ENCODE results near the gene CARS1. TPM values are rescaled to one million over a fixed set of nuclear protein-coding genes. Genes with fewer than 3 reads are reported as not detected.
"Not testable (repeated sequence)": the region's sequence is repeated elsewhere in the genome, so short reads cannot be mapped to it uniquely, and the experiment has no call there.

Gene CARS1
- total and polyA plus RNA-seq, 9 of the 15 experiments (the other 6 are each of a cell fraction or from before 2014, with no cell fraction given): 14.4 to 106 (median 73.6) TPM

- H3K27me3 ChIP-seq (ENCODE audit: control insufficient read depth in 2 of 2, insufficient read depth in 2 of 2, low read length in 2 of 2); BruUV-seq (replicated peaks); in situ Hi-C loops (cut with MboI); FAIRE-seq; POLR2A ChIA-PET; H3K4me1 ChIP-seq (replicated peaks in 1 of 2; ENCODE audit: control insufficient read depth in 2 of 2, insufficient read depth in 2 of 2, low read length in 2 of 2); H4K20me1 ChIP-seq (replicated peaks; ENCODE audit: control insufficient read depth, insufficient read depth, low read length); intact Hi-C loops (cut with micrococcal nuclease); ATAC-seq; H3K4me3 ChIP-seq; H2AFZ ChIP-seq (ENCODE audit: low read depth, low read length); H3K27ac ChIP-seq (ENCODE audit: extremely low read depth, low read depth, low read length); H3K9ac ChIP-seq (ENCODE audit: insufficient read depth in 1 of 2, low read depth in 2 of 2, low read length in 2 of 2); H3K9me3 ChIP-seq (replicated peaks; ENCODE audit: control insufficient read depth, insufficient read depth, low read depth, low read length); DNase-seq (ENCODE audit: extremely low read depth in 1 of 4, low spot score in 3 of 4); H3K9me1 ChIP-seq (ENCODE audit: control insufficient read depth, insufficient read depth, low read length); H3K79me2 ChIP-seq (ENCODE audit: control insufficient read depth, insufficient read depth, low read length); H3K4me2 ChIP-seq (ENCODE audit: insufficient read depth, low read length); H3K36me3 ChIP-seq (ENCODE audit: control insufficient read depth, insufficient read depth, low read length): not testable (repeated sequence)
- WGBS (ENCODE audit: insufficient coverage, low coverage, missing lambda C conversion rate): 49% methylated on average over 5 of the region's 6 CpGs
- CTCF ChIA-PET (ENCODE audit: low intra/inter-chr PET ratio): interaction anchor here (0.7 kb wide), 1 partner anchor 46 kb away, joined by 3 read pairs; no protein-coding TSS in a partner anchor
- TF ChIP-seq TRIM24 (IDR thresholded peaks at IDR 0.05) (peak; percentile 8 to 18; a peak in 1 of 4 replicates), ZFP36 (IDR thresholded peaks at IDR 0.05; ENCODE audit: low read depth, low read length, partially characterized antibody) (peak; percentile 87), TRIM28 (IDR thresholded peaks at IDR 0.05) (peak; percentile 77; the same call in 1 of the 2 replicates)
Observed at GRCh38 chr11:3064709-3065108, 7.5 kb upstream of the CARS1 start.

- CTCF ChIA-PET (ENCODE audit: low intra/inter-chr PET ratio); H3K4me1 ChIP-seq (replicated peaks in 1 of 2; ENCODE audit: control insufficient read depth in 2 of 2, insufficient read depth in 2 of 2, low read length in 2 of 2); H3K9me1 ChIP-seq (ENCODE audit: control insufficient read depth, insufficient read depth, low read length); ATAC-seq; in situ Hi-C loops (cut with MboI); H3K9me3 ChIP-seq (replicated peaks; ENCODE audit: control insufficient read depth, insufficient read depth, low read depth, low read length); DNase-seq (ENCODE audit: extremely low read depth in 1 of 4, low spot score in 3 of 4); H3K27me3 ChIP-seq (ENCODE audit: control insufficient read depth in 2 of 2, insufficient read depth in 2 of 2, low read length in 2 of 2); H2AFZ ChIP-seq (ENCODE audit: low read depth, low read length); H3K36me3 ChIP-seq (ENCODE audit: control insufficient read depth, insufficient read depth, low read length); FAIRE-seq; POLR2A ChIA-PET; H3K4me2 ChIP-seq (ENCODE audit: insufficient read depth, low read length); intact Hi-C loops (cut with micrococcal nuclease); BruUV-seq (replicated peaks); H3K27ac ChIP-seq (ENCODE audit: extremely low read depth, low read depth, low read length); H3K79me2 ChIP-seq (ENCODE audit: control insufficient read depth, insufficient read depth, low read length); H3K4me3 ChIP-seq; H3K9ac ChIP-seq (ENCODE audit: insufficient read depth in 1 of 2, low read depth in 2 of 2, low read length in 2 of 2); H4K20me1 ChIP-seq (replicated peaks; ENCODE audit: control insufficient read depth, insufficient read depth, low read length): not testable (repeated sequence)
- 54% methylated on average over 8 of the region's 8 CpGs for WGBS (ENCODE audit: insufficient coverage, low coverage, missing lambda C conversion rate)
Observed at GRCh38 chr11:3063876-3064275, 6.7 kb upstream of the CARS1 start.

GRCh38 chr11:3063432-3063831 lies 6.2 kb upstream of the CARS1 start:
- 38% methylated on average over 4 of the region's 4 CpGs for WGBS (ENCODE audit: insufficient coverage, low coverage, missing lambda C conversion rate)
- in situ Hi-C loops (cut with MboI); H3K4me3 ChIP-seq; H3K9ac ChIP-seq (ENCODE audit: insufficient read depth in 1 of 2, low read depth in 2 of 2, low read length in 2 of 2); H3K36me3 ChIP-seq (ENCODE audit: control insufficient read depth, insufficient read depth, low read length); POLR2A ChIA-PET; FAIRE-seq; H3K79me2 ChIP-seq (ENCODE audit: control insufficient read depth, insufficient read depth, low read length); H3K4me2 ChIP-seq (ENCODE audit: insufficient read depth, low read length); DNase-seq (ENCODE audit: extremely low read depth in 1 of 4, low spot score in 3 of 4); H3K9me3 ChIP-seq (replicated peaks; ENCODE audit: control insufficient read depth, insufficient read depth, low read depth, low read length); H4K20me1 ChIP-seq (replicated peaks; ENCODE audit: control insufficient read depth, insufficient read depth, low read length); CTCF ChIA-PET (ENCODE audit: low intra/inter-chr PET ratio); H3K27me3 ChIP-seq (ENCODE audit: control insufficient read depth in 2 of 2, insufficient read depth in 2 of 2, low read length in 2 of 2); BruUV-seq (replicated peaks); ATAC-seq; H2AFZ ChIP-seq (ENCODE audit: low read depth, low read length); H3K27ac ChIP-seq (ENCODE audit: extremely low read depth, low read depth, low read length); intact Hi-C loops (cut with micrococcal nuclease); H3K9me1 ChIP-seq (ENCODE audit: control insufficient read depth, insufficient read depth, low read length): not testable (repeated sequence)
- H3K4me1 ChIP-seq (replicated peaks in 1 of 2; ENCODE audit: control insufficient read depth in 2 of 2, insufficient read depth in 2 of 2, low read length in 2 of 2): peaks cover 10 to 13% of the 10 kb centered on the region in 2 experiments; a peak in 4 of 5 replicates
